DOHH2 (cell line): ENCODE data around the gene PLSCR3.

Experiments used
- H3F3A ChIP-seq: fragments of 200-600 bp; sonication (generic), shearing (Covaris generic); 2 replicates; pipeline ENCODE4 v1.6.0; 2016; ENCODE audit warnings: antibody characterized with exemption, mild to moderate bottlenecking; ENCODE audit not compliant: control insufficient read depth, insufficient read depth
- H3K27ac ChIP-seq: fragments of 200-600 bp; sonication (generic); 2 replicates; pipeline ENCODE4 v1.5.1; 2014; ENCODE audit warnings: low read depth, mild to moderate bottlenecking, low read length, moderate library complexity
- H3K27me3 ChIP-seq: fragments of 200-600 bp; sonication (generic); 2 replicates; pipeline ENCODE4 v1.6.1; 2014; ENCODE audit warnings: mild to moderate bottlenecking, low read length, mixed read lengths; ENCODE audit not compliant: control insufficient read depth
- H3K36me3 ChIP-seq: fragments of 200-600 bp; sonication (generic); 2 replicates; pipeline ENCODE4 v1.6.1; 2014; ENCODE audit warnings: mild to moderate bottlenecking, low read length, moderate library complexity, mixed read lengths; ENCODE audit not compliant: control insufficient read depth
- H3K4me1 ChIP-seq: fragments of 200-600 bp; sonication (generic); 2 replicates; pipeline ENCODE4 v1.6.1; 2014; ENCODE audit warnings: mild to moderate bottlenecking, low read length, mixed read lengths; ENCODE audit not compliant: control insufficient read depth
- H3K4me2 ChIP-seq: fragments of 200-600 bp; sonication (generic); 2 replicates; pipeline ENCODE4 v1.6.0; 2014; ENCODE audit warnings: mild to moderate bottlenecking, low read length, moderate library complexity
- H3K4me3 ChIP-seq: fragments of 200-600 bp; sonication (generic); 2 replicates; pipeline ENCODE4 v1.5.1; 2014; ENCODE audit warnings: mild to moderate bottlenecking, low read length, mixed read lengths
- H3K79me2 ChIP-seq: fragments of 200-600 bp; sonication (generic); 2 replicates; pipeline ENCODE4 v1.6.1; 2014; ENCODE audit warnings: mild to moderate bottlenecking, low read length, mixed read lengths; ENCODE audit not compliant: control insufficient read depth
- H3K9me2 ChIP-seq: fragments of 200-600 bp; sonication (generic); replicated peaks from 2 replicates; pipeline ENCODE4 v1.6.1; 2014; ENCODE audit warnings: mild to moderate bottlenecking, low read length, mixed read lengths; ENCODE audit not compliant: control insufficient read depth
- H3K9me3 ChIP-seq: fragments of 200-600 bp; sonication (generic); 2 replicates; pipeline ENCODE4 v1.6.1; 2014; ENCODE audit warnings: antibody characterized with exemption, low read length, mixed read lengths; ENCODE audit not compliant: control insufficient read depth, insufficient read depth
- H4K20me1 ChIP-seq: fragments of 200-600 bp; sonication (generic); 2 replicates; pipeline ENCODE4 v1.6.0; 2014; ENCODE audit warnings: low read depth, mild to moderate bottlenecking, antibody characterized with exemption, low read length, moderate library complexity; ENCODE audit not compliant: control insufficient read depth, insufficient read depth
- EZH2phosphoT487 ChIP-seq: fragments of 200-600 bp; sonication (generic); IDR thresholded peaks from 2 replicates; pipeline ENCODE4 v1.6.1; 2017; ENCODE audit warnings: borderline replicate concordance, mild to moderate bottlenecking, antibody characterized with exemption, low read length, moderate library complexity, mixed read lengths
- TF ChIP-seq, protein P1 (sequence below): fragments of 200-600 bp; sonication (generic); IDR thresholded peaks from one replicate; pipeline ENCODE4 v1.5.1; 2014; ENCODE audit warnings: antibody characterized with exemption, mild to moderate bottlenecking, low read depth, low read length; ENCODE audit not compliant: poor library complexity, severe bottlenecking

The PLSCR3 gene

DNA sequence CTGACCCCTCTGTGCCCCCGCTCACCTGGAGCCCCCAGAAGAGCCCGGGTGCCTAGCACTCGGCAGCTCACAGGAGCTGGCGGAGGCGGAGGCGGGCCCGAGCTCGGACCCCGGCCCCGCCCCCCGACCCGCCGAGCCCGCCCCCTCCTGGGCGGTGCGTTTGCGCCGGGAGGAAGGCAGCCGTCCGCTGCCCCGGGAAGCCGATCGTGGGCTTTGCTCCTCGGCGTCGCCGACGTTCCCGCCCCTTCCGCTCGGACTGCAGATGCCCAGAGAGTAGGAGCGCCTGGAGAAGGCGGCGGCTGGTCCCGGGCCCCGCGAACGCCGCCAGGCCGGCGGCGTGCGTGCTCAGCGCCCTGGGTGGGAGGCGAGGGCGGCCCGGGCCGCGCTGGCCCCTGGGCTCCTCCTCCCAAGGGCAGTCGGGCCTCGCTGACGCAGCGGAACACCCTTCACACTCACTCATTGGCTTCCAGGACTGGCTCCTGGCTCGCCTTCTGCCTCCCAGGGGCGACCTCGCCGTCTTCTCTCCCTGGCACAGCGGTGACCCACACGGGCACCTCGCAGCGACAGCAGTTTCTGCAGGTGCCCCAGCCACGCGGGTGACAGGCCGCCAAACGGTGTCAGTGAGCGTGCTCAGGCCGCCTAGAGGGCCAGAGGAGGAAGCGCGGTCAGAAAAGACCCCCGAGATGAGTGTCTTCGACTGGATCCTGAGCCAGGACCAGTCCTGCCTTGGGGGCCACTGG, at the start of gene PLSCR3:
Gene PLSCR3, minus strand, starts transcription at position 74 of the 740 bp plus-strand sequence. CDS start 415 bp downstream, outside the sequence.
- H3K4me3 ChIP-seq: peak within 1 kb of the TSS; percentile 83
- peaks cover 7% of the 10 kb centered on the region for H3F3A ChIP-seq
- H3K9me2 ChIP-seq: no peaks in the 10 kb centered on the region
- H3K27me3 ChIP-seq: no peaks in the 10 kb centered on the region
- H3K9me3 ChIP-seq: no peaks in the 10 kb centered on the region
- no peak within 1 kb of the TSS for H3K27ac ChIP-seq
- H4K20me1 ChIP-seq: no peaks in the 10 kb centered on the region
- TF ChIP-seq, protein P1, sequence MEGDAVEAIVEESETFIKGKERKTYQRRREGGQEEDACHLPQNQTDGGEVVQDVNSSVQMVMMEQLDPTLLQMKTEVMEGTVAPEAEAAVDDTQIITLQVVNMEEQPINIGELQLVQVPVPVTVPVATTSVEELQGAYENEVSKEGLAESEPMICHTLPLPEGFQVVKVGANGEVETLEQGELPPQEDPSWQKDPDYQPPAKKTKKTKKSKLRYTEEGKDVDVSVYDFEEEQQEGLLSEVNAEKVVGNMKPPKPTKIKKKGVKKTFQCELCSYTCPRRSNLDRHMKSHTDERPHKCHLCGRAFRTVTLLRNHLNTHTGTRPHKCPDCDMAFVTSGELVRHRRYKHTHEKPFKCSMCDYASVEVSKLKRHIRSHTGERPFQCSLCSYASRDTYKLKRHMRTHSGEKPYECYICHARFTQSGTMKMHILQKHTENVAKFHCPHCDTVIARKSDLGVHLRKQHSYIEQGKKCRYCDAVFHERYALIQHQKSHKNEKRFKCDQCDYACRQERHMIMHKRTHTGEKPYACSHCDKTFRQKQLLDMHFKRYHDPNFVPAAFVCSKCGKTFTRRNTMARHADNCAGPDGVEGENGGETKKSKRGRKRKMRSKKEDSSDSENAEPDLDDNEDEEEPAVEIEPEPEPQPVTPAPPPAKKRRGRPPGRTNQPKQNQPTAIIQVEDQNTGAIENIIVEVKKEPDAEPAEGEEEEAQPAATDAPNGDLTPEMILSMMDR: peak; percentile 52
- TF ChIP-seq EZH2phosphoT487: no peak
- H3K4me1 ChIP-seq: peaks cover 14% of the 10 kb centered on the region
- H3K36me3 ChIP-seq: no peaks in the 10 kb centered on the region
- H3K4me2 ChIP-seq: peak within 1 kb of the TSS; percentile 90
- H3K79me2 ChIP-seq: peaks cover 6% of the 10 kb centered on the region; the same call in 1 of the 2 replicates

DNA sequence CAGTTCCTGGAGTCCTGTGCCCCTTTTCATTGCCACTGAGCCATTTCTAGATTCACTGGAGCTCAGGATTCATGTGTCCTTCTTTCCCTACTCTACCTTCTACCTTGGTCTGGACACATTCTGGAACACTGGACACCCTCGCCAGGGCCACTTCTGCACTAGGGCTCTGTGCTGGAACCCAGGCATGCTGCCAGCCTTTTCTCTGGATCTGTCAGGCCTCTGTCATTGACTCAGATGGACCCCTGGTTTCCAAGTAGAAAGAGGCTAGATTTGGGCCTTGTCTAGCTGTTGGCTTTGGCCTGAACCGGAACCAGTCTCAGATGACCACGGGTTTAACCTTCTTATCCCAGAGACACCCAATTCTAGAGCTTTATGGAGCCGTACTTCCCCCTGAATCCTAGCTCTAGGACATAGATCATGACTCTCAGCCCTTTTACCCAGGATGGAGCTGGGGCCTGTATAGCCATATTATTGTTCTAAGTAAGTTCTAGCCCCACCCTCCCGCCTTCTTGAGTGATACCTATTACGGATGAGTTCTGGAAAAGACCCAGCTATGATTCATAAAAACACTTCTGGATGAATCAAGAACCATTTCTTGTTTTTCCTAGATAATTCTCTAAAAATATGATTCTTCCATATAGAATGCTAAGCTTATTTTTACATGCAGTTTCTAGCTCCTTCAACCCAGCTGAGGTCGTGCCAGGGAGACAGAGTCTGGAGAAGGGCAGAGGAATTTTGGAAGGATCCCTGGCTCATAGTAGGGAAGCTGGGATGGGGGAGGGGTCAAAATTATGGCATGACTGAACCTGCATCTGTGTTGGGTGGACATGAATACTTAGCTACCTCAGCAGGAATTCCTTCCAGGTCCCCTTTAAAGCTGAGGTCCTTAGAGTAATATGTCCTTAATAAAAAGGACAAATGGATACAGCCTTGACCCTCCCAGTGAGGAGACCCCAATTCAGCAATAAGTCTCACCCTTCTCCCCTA, 49.5 kb upstream of the PLSCR3 start:
- peaks cover 35% of the 10 kb centered on the region for H3K4me1 ChIP-seq
- H3K27ac ChIP-seq: no peak overlapping the region
- H3K36me3 ChIP-seq: no peaks in the 10 kb centered on the region
- no peaks in the 10 kb centered on the region for H3F3A ChIP-seq
- TF ChIP-seq, protein P1: no peak
- no peak for TF ChIP-seq EZH2phosphoT487
- no peak overlapping the region for H3K4me3 ChIP-seq
- no peaks in the 10 kb centered on the region for H3K9me2 ChIP-seq
- H3K27me3 ChIP-seq: peaks cover 64% of the 10 kb centered on the region
- peaks cover 2% of the 10 kb centered on the region; the same call in 1 of the 2 replicates for H4K20me1 ChIP-seq
- H3K4me2 ChIP-seq: no peak overlapping the region
- no peaks in the 10 kb centered on the region for H3K9me3 ChIP-seq
- no peaks in the 10 kb centered on the region for H3K79me2 ChIP-seq

DNA sequence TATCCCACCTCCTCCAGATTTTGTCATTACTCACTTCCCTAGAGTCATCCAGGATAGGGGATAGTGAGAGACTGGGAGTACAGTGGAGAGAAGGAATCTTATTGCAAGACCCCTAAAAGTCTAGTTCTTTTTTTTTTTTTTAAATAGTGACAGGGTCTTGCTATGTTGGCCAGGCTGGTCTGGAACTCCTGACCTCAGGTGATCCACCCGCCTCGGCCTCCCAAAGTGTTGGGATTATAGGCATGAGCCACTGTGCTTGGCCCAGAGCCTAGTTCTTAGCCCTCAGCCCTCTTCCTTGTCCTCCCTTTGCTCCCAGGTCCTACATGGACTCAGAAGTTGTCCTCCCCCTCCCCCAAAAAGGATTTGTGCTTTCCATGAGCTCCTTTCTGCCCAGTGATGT, 47.8 kb upstream of the PLSCR3 start:
- no peaks in the 10 kb centered on the region for H3K36me3 ChIP-seq
- H3K27ac ChIP-seq: no peak overlapping the region
- H3K79me2 ChIP-seq: no peaks in the 10 kb centered on the region
- no peak overlapping the region for H3K4me2 ChIP-seq
- H4K20me1 ChIP-seq: peaks cover 5% of the 10 kb centered on the region; the same call in 1 of the 2 replicates
- H3F3A ChIP-seq: no peaks in the 10 kb centered on the region
- no peaks in the 10 kb centered on the region for H3K9me3 ChIP-seq
- peaks cover 67% of the 10 kb centered on the region for H3K27me3 ChIP-seq
- no peak for TF ChIP-seq EZH2phosphoT487
- TF ChIP-seq, protein P1: no peak
- H3K9me2 ChIP-seq: no peaks in the 10 kb centered on the region
- no peak overlapping the region for H3K4me3 ChIP-seq
- H3K4me1 ChIP-seq: peaks cover 51% of the 10 kb centered on the region
